Hepatocyte (in vitro differentiated cells): ENCODE results near the gene CLIP1. TPM values are rescaled to one million over a fixed set of nuclear protein-coding genes. Genes with fewer than 3 reads are reported as not detected.
"Not testable (repeated sequence)": the region's sequence is repeated elsewhere in the genome, so short reads cannot be mapped to it uniquely, and the experiment has no call there.

ENCODE experiments used
- DNase-seq: peaks from one replicate; pipeline ENCODE4 v3.0.0-alpha.2; 2016; ENCODE audit warnings: low spot score
- H2AFZ ChIP-seq: fragments of 200-600 bp; sonication (generic); 2 replicates; pipeline ENCODE4 v1.6.0; 2016; ENCODE audit warnings: antibody characterized with exemption, mild to moderate bottlenecking
- H3K27ac ChIP-seq: fragments of 200-600 bp; sonication (generic); 2 replicates; pipeline ENCODE4 v1.5.1; 2016; ENCODE audit warnings: mild to moderate bottlenecking
- H3K27me3 ChIP-seq: fragments of 200-600 bp; sonication (generic); 2 replicates; pipeline ENCODE4 v1.6.1; 2016
- H3K36me3 ChIP-seq: fragments of 200-600 bp; sonication (generic); replicated peaks from 2 replicates; pipeline ENCODE4 v1.5.1; 2016; ENCODE audit warnings: low read depth; ENCODE audit not compliant: insufficient read depth
- H3K4me1 ChIP-seq: fragments of 200-600 bp; sonication (generic); 2 replicates; pipeline ENCODE4 v1.5.1; 2016; ENCODE audit warnings: mild to moderate bottlenecking, moderate library complexity; ENCODE audit not compliant: insufficient read depth
- H3K4me2 ChIP-seq: fragments of 200-600 bp; sonication (generic); 2 replicates; pipeline ENCODE4 v1.6.0; 2016
- H3K4me3 ChIP-seq: fragments of 200-600 bp; sonication (generic); 2 replicates; pipeline ENCODE4 v1.5.1; 2016; ENCODE audit warnings: mild to moderate bottlenecking
- H3K79me2 ChIP-seq: fragments of 200-600 bp; sonication (generic); 2 replicates; pipeline ENCODE4 v1.6.0; 2017; ENCODE audit warnings: mild to moderate bottlenecking
- H3K9me2 ChIP-seq: fragments of 200-600 bp; sonication (generic); replicated peaks from 2 replicates; pipeline ENCODE4 v1.6.0; 2017; ENCODE audit warnings: mild to moderate bottlenecking; ENCODE audit not compliant: insufficient read depth
- H3K9me3 ChIP-seq: fragments of 200-600 bp; sonication (generic); 2 replicates; pipeline ENCODE4 v1.5.1; 2016; ENCODE audit warnings: low read depth, mild to moderate bottlenecking
- H4K20me1 ChIP-seq: fragments of 200-600 bp; sonication (generic); 2 replicates; pipeline ENCODE4 v1.6.0; 2016; ENCODE audit warnings: mild to moderate bottlenecking; ENCODE audit not compliant: insufficient read depth, poor library complexity, severe bottlenecking
- EZH2 ChIP-seq: fragments of 200-600 bp; sonication (generic); IDR thresholded peaks from 2 replicates; pipeline ENCODE4 v1.6.1; 2016; ENCODE audit warnings: antibody characterized with exemption, mild to moderate bottlenecking, borderline replicate concordance
- EZH2phosphoT487 ChIP-seq: fragments of 200-600 bp; sonication (generic); IDR thresholded peaks from one replicate; pipeline ENCODE4 v1.6.1; 2018; ENCODE audit warnings: antibody characterized with exemption, mild to moderate bottlenecking, low read depth, moderate library complexity; ENCODE audit not compliant: unreplicated experiment, severe bottlenecking
- WGBS: methylation state at CpG from one replicate; pipeline ENCODE4 v1.1.6; 2016; ENCODE audit warnings: low lambda C conversion rate; ENCODE audit errors: missing lambda C conversion rate; 5-methylcytosine and 5-hydroxymethylcytosine counted together
- polyA plus RNA-seq: library from polyadenylated mRNA; unstranded; fragments of >200 nt; fragmentation: Nextera tagmentation; extraction: Ambion mirVana; gene quantifications from 2 replicates; pipeline ENCODE4 v1.2.1, GENCODE V29; 2016
- total RNA-seq: library from RNA; depleted of rRNA; stranded (reverse); fragments of >200 nt; gene quantifications from 2 replicates; pipeline ENCODE4 v1.2.3, GENCODE V29; 2014
- TF ChIP-seq, protein P1 (sequence below): fragments of 200-600 bp; sonication (generic); IDR thresholded peaks from 2 replicates; pipeline ENCODE4 v1.5.1; 2016; ENCODE audit warnings: antibody characterized with exemption, mild to moderate bottlenecking; ENCODE audit not compliant: poor library complexity

Gene CLIP1
- total RNA-seq (45.2 and 51.5 TPM in 2 replicates), polyA plus RNA-seq (36.9 and 38.0 TPM in 2 replicates)

- Histone ChIP-seq H2AFZ (peak within 1 kb of the TSS; percentile 97), H4K20me1 (no peaks in the 10 kb centered on the region), H3K9me2 (no peaks in the 10 kb centered on the region), H3K4me2 (peak within 1 kb of the TSS; percentile 96), H3K4me1 (peaks cover 25% of the 10 kb centered on the region), H3K27ac (peak within 1 kb of the TSS; percentile 99), H3K9me3 (no peaks in the 10 kb centered on the region), H3K27me3 (no peaks in the 10 kb centered on the region), H3K4me3 (peak within 1 kb of the TSS; percentile 99), H3K79me2 (peaks cover 47% of the 10 kb centered on the region), H3K36me3 (no peaks in the 10 kb centered on the region)
- DNase-seq: peak; percentile 89
- TF ChIP-seq, protein P1, sequence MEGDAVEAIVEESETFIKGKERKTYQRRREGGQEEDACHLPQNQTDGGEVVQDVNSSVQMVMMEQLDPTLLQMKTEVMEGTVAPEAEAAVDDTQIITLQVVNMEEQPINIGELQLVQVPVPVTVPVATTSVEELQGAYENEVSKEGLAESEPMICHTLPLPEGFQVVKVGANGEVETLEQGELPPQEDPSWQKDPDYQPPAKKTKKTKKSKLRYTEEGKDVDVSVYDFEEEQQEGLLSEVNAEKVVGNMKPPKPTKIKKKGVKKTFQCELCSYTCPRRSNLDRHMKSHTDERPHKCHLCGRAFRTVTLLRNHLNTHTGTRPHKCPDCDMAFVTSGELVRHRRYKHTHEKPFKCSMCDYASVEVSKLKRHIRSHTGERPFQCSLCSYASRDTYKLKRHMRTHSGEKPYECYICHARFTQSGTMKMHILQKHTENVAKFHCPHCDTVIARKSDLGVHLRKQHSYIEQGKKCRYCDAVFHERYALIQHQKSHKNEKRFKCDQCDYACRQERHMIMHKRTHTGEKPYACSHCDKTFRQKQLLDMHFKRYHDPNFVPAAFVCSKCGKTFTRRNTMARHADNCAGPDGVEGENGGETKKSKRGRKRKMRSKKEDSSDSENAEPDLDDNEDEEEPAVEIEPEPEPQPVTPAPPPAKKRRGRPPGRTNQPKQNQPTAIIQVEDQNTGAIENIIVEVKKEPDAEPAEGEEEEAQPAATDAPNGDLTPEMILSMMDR: peak; percentile 38
- no peak for TF ChIP-seq EZH2
- WGBS: under 1% methylated on average over 47 of the region's 118 CpGs
These were observed at the start of gene CLIP1 for GRCh38 chr12:122421821-122422729. Gene CLIP1, minus strand, starts transcription at chr12:122422669. Its CDS starts 42,217 bp downstream, at chr12:122380452.

DNA sequence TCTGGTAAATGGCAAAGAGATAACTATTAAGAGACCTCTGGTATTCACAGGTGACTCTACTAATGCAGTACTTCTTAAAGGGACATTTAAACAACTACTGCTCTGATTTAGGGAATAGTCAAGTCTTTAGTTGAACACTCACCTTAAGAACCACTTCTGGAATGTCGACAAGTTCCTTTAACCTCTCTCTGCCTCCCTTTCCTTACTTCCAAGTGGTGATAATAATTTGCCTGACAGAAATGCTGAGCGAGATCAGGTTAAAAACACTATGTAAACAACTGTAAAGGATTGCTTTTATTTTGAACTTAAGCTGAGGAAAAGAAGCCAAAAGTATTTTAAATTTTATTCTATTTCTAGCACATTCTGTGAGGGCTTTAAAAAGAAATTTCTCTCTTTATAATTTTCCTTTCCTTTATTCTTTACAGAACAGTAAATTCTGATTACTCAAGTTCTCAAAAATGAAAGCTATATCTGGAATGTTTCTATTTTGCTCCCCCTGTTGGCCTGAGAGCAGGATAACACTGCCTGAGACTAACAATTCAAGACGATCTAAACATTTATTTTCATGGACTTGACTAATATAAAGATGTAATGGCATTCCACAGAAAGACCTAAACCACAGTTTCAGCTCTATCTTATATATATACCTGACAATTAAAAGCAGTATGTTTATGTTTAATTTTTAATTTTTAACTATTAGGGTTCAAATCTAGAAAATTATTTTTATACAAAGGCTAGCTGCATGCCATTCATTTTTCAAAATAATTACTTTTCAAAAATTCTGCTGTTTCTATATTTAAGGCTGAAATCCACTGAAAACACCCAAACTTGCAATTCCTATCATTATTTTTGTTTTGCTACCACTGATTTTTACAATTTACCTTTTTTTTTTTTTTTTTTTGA is 49.1 kb upstream of the CLIP1 start:
- Histone ChIP-seq H4K20me1 (no peaks in the 10 kb centered on the region), H3K4me1 (peaks cover 6% of the 10 kb centered on the region), H3K36me3 (no peaks in the 10 kb centered on the region), H2AFZ (no peak overlapping the region), H3K79me2 (no peaks in the 10 kb centered on the region), H3K4me2 (peak overlapping the region; percentile 49), H3K4me3 (no peak overlapping the region), H3K9me2 (no peaks in the 10 kb centered on the region), H3K9me3 (no peaks in the 10 kb centered on the region), H3K27ac (peak overlapping the region; percentile 52), H3K27me3 (no peaks in the 10 kb centered on the region)
- 31% methylated on average over 3 of the region's 3 CpGs for WGBS
- peak; percentile 69 for DNase-seq
- TF ChIP-seq, protein P1: peak; percentile 91
- TF ChIP-seq EZH2phosphoT487 (no peak), EZH2 (no peak)

- H3K36me3 ChIP-seq, H4K20me1 ChIP-seq, H3K27me3 ChIP-seq, H3K4me3 ChIP-seq, H3K79me2 ChIP-seq, H2AFZ ChIP-seq, H3K4me2 ChIP-seq, H3K9me2 ChIP-seq, DNase-seq, H3K4me1 ChIP-seq, H3K9me3 ChIP-seq: not testable (repeated sequence)
- H3K27ac ChIP-seq: peak overlapping the region; percentile 52
- 97% methylated on average over 7 of the region's 7 CpGs for WGBS
These were observed 48.1 kb upstream of the CLIP1 start for GRCh38 chr12:122470576-122470975.

DNA sequence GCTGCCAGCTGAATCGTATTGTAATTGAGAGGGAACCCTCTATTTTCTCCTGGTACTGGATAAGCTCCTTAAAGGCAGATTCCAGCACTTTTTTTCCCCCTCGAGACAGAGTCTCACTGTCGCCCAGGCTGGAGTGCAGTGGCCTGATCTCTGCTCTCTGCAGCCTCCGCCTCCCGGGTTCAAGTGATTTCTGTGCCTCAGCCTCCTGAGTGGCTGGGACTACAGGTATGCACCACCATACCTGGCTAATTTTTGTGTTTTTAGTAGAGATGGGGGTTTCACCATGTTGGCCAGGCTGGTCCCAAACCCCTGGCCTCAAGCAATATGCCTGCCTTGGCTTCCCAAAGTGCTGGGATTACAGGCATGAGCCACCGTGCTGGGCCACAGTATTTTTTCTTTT is 47.4 kb upstream of the CLIP1 start:
- H3K9me3 ChIP-seq, H3K79me2 ChIP-seq, H4K20me1 ChIP-seq, H3K9me2 ChIP-seq, H3K27me3 ChIP-seq, H3K36me3 ChIP-seq, H2AFZ ChIP-seq, H3K4me3 ChIP-seq, H3K27ac ChIP-seq, H3K4me2 ChIP-seq, H3K4me1 ChIP-seq, DNase-seq: not testable (repeated sequence)
- WGBS: 95% methylated on average over 6 of the region's 6 CpGs
